ENCODE results near the gene AGAP3.
A peak's percentile ranks its signal among the peaks of the same experiment; 100 is the strongest.

Gene AGAP3

GRCh38 chr7:151076863-151077704, 9.2 kb upstream of the AGAP3 start:
- Histone ChIP-seq H3K4me3 (ENCODE audit: low read length) (no peak overlapping the region), H3K9me3 (ENCODE audit: insufficient read depth, low read depth, low read length) (no peaks in the 10 kb centered on the region), H3K27me3 (ENCODE audit: insufficient read depth, low read length) (no peaks in the 10 kb centered on the region), H3K9ac (ENCODE audit: low read depth, low read length) (no peak overlapping the region), H3K36me3 (ENCODE audit: insufficient read depth, low read length) (peaks cover 39% of the 10 kb centered on the region), H3K27ac (ENCODE audit: low read depth, low read length) (0 out of 2 replicates have a peak overlapping the region, but pooled peaks have one; percentile 8), H3K4me1 (ENCODE audit: insufficient read depth, low read length) (peaks cover 20% of the 10 kb centered on the region)
- WGBS = 80% methylated on average over 33 of the region's 33 CpGs

DNA sequence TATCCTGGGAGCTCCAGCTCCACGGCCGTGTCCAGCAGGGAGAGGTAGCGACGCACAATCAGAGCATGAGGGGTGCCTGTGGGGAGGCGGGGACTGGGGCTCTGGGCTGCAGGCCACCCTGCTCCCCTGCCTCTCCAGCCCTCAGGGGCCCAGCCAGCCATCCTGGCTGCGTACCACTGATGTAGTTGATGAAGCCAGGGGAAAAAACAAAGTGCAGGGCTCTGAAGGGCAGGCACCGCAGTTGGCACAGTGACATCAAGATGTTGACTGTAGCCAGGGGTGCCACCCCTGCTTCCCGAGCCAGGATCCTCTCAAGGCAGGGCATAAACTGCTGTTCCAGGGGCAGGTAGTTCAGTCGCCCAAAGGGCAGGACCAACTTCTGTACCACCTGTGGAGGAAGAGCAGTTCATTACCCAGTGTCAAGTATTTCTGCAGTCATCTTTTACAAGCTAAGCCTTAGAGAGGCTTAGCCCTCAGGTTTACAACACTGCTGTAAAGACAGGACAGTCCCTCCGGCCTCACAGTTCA, 8.5 kb upstream of the AGAP3 start:
- no peaks in the 10 kb centered on the region for H3K9me3 ChIP-seq (ENCODE audit: insufficient read depth, low read depth, low read length)
- peaks cover 33% of the 10 kb centered on the region for H3K36me3 ChIP-seq (ENCODE audit: insufficient read depth, low read length)
- no peak overlapping the region for H3K27ac ChIP-seq (ENCODE audit: low read depth, low read length)
- no peaks in the 10 kb centered on the region for H3K27me3 ChIP-seq (ENCODE audit: insufficient read depth, low read length)
- H3K4me3 ChIP-seq (ENCODE audit: low read length) = no peak overlapping the region
- no peak overlapping the region for H3K9ac ChIP-seq (ENCODE audit: low read depth, low read length)
- WGBS = 83% methylated on average over 10 of the region's 10 CpGs
- H3K4me1 ChIP-seq (ENCODE audit: insufficient read depth, low read length) = peaks cover 26% of the 10 kb centered on the region

GRCh38 chr7:151078233-151079040, 7.8 kb upstream of the AGAP3 start:
- 55% methylated on average over 22 of the region's 22 CpGs for WGBS
- no peaks in the 10 kb centered on the region for H3K9me3 ChIP-seq (ENCODE audit: insufficient read depth, low read depth, low read length)
- peaks cover under 1% of the 10 kb centered on the region; the same call in 1 of the 2 replicates for H3K27me3 ChIP-seq (ENCODE audit: insufficient read depth, low read length)
- no peak overlapping the region for H3K27ac ChIP-seq (ENCODE audit: low read depth, low read length)
- H3K9ac ChIP-seq (ENCODE audit: low read depth, low read length) = no peak overlapping the region
- peak overlapping the region; percentile 98 for H3K4me3 ChIP-seq (ENCODE audit: low read length)
- peaks cover 28% of the 10 kb centered on the region for H3K36me3 ChIP-seq (ENCODE audit: insufficient read depth, low read length)
- peaks cover 26% of the 10 kb centered on the region for H3K4me1 ChIP-seq (ENCODE audit: insufficient read depth, low read length)

DNA sequence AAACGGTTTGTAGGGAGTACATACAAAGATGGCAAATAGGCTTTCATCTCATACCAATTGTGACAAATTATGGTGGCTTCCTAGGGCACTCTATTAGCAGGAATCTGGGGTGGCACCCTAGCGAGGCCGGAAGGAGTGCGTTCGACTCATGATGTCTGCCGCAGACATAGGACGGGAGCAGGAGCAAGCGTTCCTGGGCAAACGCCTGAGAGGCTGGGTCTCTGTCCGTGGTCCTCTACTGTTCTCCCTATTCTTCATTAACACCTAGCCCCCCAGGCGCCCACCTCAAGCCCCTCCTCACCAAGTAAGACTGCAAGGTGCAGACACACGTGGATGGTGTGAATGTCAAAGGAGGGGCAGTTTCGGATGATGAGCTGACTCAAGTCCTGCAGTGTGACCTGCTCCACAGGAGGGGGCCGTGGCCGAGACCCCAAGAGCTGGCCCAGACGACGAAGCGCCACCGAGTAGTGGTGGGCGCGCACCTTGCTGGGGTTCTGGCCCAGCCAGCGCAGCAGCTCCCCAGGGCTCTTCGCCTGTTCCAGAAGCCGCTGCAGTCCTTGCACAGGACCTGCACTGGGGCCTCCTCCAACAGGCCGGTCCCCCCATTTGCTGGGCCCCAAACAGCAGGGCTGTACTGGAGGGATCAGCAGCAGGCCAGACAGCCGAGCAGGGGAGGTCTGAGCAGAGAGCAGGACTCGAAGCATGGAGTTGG, 6.9 kb upstream of the AGAP3 start:
- Histone ChIP-seq H3K4me3 (ENCODE audit: low read length) (peak overlapping the region; percentile 98), H3K9me3 (ENCODE audit: insufficient read depth, low read depth, low read length) (no peaks in the 10 kb centered on the region), H3K27me3 (ENCODE audit: insufficient read depth, low read length) (peaks cover 10% of the 10 kb centered on the region), H3K4me1 (ENCODE audit: insufficient read depth, low read length) (peaks cover 30% of the 10 kb centered on the region), H3K36me3 (ENCODE audit: insufficient read depth, low read length) (peaks cover 19% of the 10 kb centered on the region), H3K9ac (ENCODE audit: low read depth, low read length) (peak overlapping the region; percentile 96; the same call in 1 of the 2 replicates), H3K27ac (ENCODE audit: low read depth, low read length) (no peak overlapping the region)
- 82% methylated on average over 27 of the region's 27 CpGs for WGBS

DNA sequence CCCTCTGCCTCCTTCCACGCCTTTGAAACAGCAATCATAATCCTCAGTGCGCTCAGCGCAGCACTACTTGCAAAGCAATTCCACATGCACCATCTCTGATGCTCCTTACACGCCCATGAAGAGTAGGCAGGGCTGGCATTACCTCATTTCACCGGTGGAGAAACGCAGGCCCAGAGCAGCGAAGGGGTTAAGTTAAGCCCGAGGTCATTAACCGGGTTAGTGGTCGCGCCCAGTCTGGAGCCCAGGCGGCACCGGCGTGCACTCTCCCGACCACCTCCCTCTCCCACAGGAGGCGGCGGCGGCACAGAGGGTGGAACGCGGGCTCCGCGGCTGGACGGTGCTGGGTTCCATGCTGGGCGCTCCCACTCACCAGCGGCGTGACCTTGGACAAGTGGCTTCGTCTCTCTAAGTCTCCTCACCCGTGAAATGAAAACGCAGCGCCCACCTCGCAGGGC, 6.2 kb upstream of the AGAP3 start:
- peaks cover 34% of the 10 kb centered on the region for H3K4me1 ChIP-seq (ENCODE audit: insufficient read depth, low read length)
- no peaks in the 10 kb centered on the region for H3K9me3 ChIP-seq (ENCODE audit: insufficient read depth, low read depth, low read length)
- 3% methylated on average over 31 of the region's 31 CpGs for WGBS
- peak overlapping the region; percentile 98 for H3K4me3 ChIP-seq (ENCODE audit: low read length)
- peak overlapping the region; percentile 96 for H3K9ac ChIP-seq (ENCODE audit: low read depth, low read length)
- H3K36me3 ChIP-seq (ENCODE audit: insufficient read depth, low read length) = peaks cover 12% of the 10 kb centered on the region
- H3K27me3 ChIP-seq (ENCODE audit: insufficient read depth, low read length) = peaks cover 16% of the 10 kb centered on the region
- peak overlapping the region; percentile 86 for H3K27ac ChIP-seq (ENCODE audit: low read depth, low read length)

DNA sequence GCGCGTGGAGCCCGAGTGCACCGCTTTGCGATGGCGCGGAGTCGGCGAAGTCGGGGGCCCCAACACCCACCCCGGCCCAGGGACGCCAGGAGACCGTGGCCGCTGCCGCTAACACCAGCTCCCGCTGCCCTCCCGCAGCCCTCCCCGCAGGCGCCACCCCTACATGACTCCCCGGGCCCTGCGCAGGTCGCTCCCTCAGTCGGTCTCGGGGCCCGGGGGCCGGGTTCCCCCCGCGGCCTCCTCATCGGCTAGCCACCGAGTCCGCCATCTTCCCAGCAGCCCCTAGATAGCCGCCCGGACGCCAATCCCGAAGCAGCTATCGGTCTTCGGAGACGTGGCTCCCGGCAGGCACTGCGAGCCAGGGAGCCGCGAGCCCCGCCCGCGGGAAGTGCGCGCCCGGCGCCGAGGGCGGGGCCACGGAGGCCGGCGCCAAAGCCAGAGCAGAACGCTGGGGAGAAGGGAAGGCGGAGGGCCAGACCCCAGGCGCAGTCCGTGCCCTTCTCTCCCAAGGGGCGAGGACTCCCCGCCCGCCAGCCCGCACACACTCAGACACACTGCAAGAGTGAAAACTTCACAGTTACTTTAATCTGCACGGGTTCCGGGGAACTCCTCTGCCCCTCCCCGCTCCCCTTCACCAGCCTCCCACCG, 5.6 kb upstream of the AGAP3 start, which contains the start of gene FASTK:
Gene FASTK, minus strand, starts transcription at position 288 of the 648 bp plus-strand sequence. Its CDS starts 43 bp downstream, at position 245.
- peak within 1 kb of the TSS; percentile 98 for H3K4me3 ChIP-seq (ENCODE audit: low read length)
- H3K36me3 ChIP-seq (ENCODE audit: insufficient read depth, low read length) = peaks cover 6% of the 10 kb centered on the region
- H3K9me3 ChIP-seq (ENCODE audit: insufficient read depth, low read depth, low read length) = no peaks in the 10 kb centered on the region
- peak within 1 kb of the TSS; percentile 86 for H3K27ac ChIP-seq (ENCODE audit: low read depth, low read length)
- H3K9ac ChIP-seq (ENCODE audit: low read depth, low read length) = peak within 1 kb of the TSS; percentile 96
- peaks cover 20% of the 10 kb centered on the region for H3K27me3 ChIP-seq (ENCODE audit: insufficient read depth, low read length)
- WGBS = under 1% methylated on average over 66 of the region's 66 CpGs
- peaks cover 37% of the 10 kb centered on the region for H3K4me1 ChIP-seq (ENCODE audit: insufficient read depth, low read length)

DNA sequence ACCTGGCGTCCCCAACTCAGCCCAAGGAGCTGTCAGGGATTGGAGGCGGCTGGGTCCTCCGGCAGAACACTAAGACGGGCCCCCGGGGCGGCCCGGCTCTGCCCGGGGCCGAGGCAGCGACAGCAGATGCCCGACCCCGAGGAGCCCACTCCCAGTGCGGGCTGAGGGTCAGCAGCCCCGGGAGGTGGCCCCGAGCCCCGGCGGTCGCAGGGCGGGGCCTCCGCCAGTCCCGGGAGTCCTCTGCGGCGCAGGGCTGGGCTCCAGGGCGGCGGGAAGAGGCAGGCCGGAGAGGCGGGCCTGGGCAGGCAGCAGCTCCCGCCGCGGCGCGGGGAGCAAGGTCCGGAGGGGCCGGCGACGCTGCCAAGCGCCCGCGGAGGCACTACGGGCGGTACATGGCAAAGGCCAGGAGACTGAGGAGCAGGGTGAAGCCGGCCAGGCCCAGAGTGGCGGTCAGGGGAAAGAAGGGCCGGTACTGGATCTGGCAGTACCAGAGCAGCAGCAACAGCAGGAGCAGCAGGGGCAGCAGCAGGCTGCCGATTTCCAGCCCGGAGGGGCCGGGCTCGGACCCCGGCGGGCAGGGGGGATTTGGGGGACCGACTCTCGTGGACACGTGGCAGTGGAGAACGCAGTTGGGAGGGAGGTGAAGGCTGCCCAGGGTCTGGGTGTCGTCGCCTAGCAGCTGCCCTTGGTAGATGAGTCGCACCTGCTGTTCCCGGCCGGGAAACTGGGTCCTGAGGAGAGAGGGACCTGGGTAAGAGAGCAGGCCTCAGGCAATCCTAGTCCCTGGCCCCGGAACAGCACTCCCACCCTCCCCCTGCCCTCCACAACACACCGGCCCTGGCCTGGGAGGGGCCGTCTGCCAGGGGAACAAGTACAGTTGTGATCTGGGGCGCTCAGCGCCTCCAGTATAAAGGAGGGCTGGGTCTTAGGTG, 4.8 kb upstream of the AGAP3 start:
- peak overlapping the region; percentile 42; the same call in 1 of the 2 replicates for H3K9ac ChIP-seq (ENCODE audit: low read depth, low read length)
- peak overlapping the region; percentile 55; the same call in 1 of the 2 replicates for H3K27ac ChIP-seq (ENCODE audit: low read depth, low read length)
- H3K4me1 ChIP-seq (ENCODE audit: insufficient read depth, low read length) = peaks cover 34% of the 10 kb centered on the region
- no peaks in the 10 kb centered on the region for H3K36me3 ChIP-seq (ENCODE audit: insufficient read depth, low read length)
- no peaks in the 10 kb centered on the region for H3K9me3 ChIP-seq (ENCODE audit: insufficient read depth, low read depth, low read length)
- 26% methylated on average over 64 of the region's 64 CpGs for WGBS
- peak overlapping the region; percentile 98 for H3K4me3 ChIP-seq (ENCODE audit: low read length)
- peaks cover 20% of the 10 kb centered on the region for H3K27me3 ChIP-seq (ENCODE audit: insufficient read depth, low read length)

GRCh38 chr7:151082141-151083070, 3.9 kb upstream of the AGAP3 start:
- H3K27ac ChIP-seq (ENCODE audit: low read depth, low read length) = no peak overlapping the region
- WGBS = 69% methylated on average over 38 of the region's 42 CpGs
- H3K9ac ChIP-seq (ENCODE audit: low read depth, low read length) = peak overlapping the region; percentile 24; the same call in 1 of the 2 replicates
- peaks cover 34% of the 10 kb centered on the region for H3K4me1 ChIP-seq (ENCODE audit: insufficient read depth, low read length)
- peak overlapping the region; percentile 66 for H3K4me3 ChIP-seq (ENCODE audit: low read length)
- H3K9me3 ChIP-seq (ENCODE audit: insufficient read depth, low read depth, low read length) = no peaks in the 10 kb centered on the region
- no peaks in the 10 kb centered on the region for H3K36me3 ChIP-seq (ENCODE audit: insufficient read depth, low read length)
- peaks cover 26% of the 10 kb centered on the region for H3K27me3 ChIP-seq (ENCODE audit: insufficient read depth, low read length)

Measured in HUES64 (cell line).